ENCODE results near the gene GRAMD1B.

- TF ChIP-seq CTCF (conservative IDR thresholded peaks at IDR 0.05) (no peak), ZFX (IDR thresholded peaks at IDR 0.05) (no peak)
Measured at GRCh38 chr11:123558536-123559315, 128.7 kb downstream of the GRAMD1B start.

Data from C4-2B (cell line).